ENCODE measurements around the gene PTPRN2. TPM values are rescaled to one million over a fixed set of nuclear protein-coding genes. Genes with fewer than 3 reads are reported as not detected.
"Not testable (repeated sequence)": the region's sequence is repeated elsewhere in the genome, so short reads cannot be mapped to it uniquely, and the experiment has no call there.

Gene PTPRN2
- total and polyA plus RNA-seq, 7 donors, result 0.47 to 0.82 (median 0.51) TPM

- H3K27me3 ChIP-seq (ENCODE audit: insufficient read depth in 3 of 3, low read length in 2 of 3), result peaks cover 0 to 5% (median 2%) of the 10 kb centered on the region in 3 donors
- intact Hi-C loops (cut with DNase I), result no loop called here
- TF ChIP-seq CTCF (IDR thresholded peaks at IDR 0.05), result no peak
- no peak overlapping the region for H3K27ac ChIP-seq
- H3K9me3 ChIP-seq, result no peaks in the 10 kb centered on the region
- DNase-seq (no peak), ATAC-seq (no peak)
- H3K36me3 ChIP-seq (ENCODE audit: insufficient read depth in 1 of 2, low read depth in 1 of 2), result no peaks in the 10 kb centered on the region
- H3K4me1 ChIP-seq, result no peaks in the 10 kb centered on the region
- WGBS, 3 donors, result 72 to 79% (median 73%) methylated on average over 26 of the region's 26 CpGs
- no peak overlapping the region for H3K4me3 ChIP-seq
Observed at GRCh38 chr7:157896774-157897555, 690.7 kb downstream of the PTPRN2 start.

- 83 to 91% (median 85%) methylated on average over 15 of the region's 15 CpGs for WGBS, 3 donors
- H3K36me3 ChIP-seq (ENCODE audit: insufficient read depth in 1 of 2, low read depth in 1 of 2); DNase-seq; ATAC-seq; H3K4me3 ChIP-seq; H3K27me3 ChIP-seq (ENCODE audit: insufficient read depth in 3 of 3, low read length in 2 of 3); H3K9me3 ChIP-seq; H3K27ac ChIP-seq; intact Hi-C loops (cut with DNase I); H3K4me1 ChIP-seq: not testable (repeated sequence)
Observed at GRCh38 chr7:157896376-157896675, 691.3 kb downstream of the PTPRN2 start.

- Histone ChIP-seq H3K27me3 (ENCODE audit: insufficient read depth in 3 of 3, low read length in 2 of 3) (peaks cover 0 to 5% (median 2%) of the 10 kb centered on the region in 3 donors), H3K4me1 (no peaks in the 10 kb centered on the region), H3K4me3 (no peak overlapping the region), H3K36me3 (ENCODE audit: insufficient read depth in 1 of 2, low read depth in 1 of 2) (no peaks in the 10 kb centered on the region), H3K9me3 (no peaks in the 10 kb centered on the region), H3K27ac (no peak overlapping the region)
- intact Hi-C loops (cut with DNase I), result no loop called here
- ATAC-seq (no peak), DNase-seq (no peak)
- 69 to 74% (median 71%) methylated on average over 19 of the region's 19 CpGs for WGBS, 3 donors
- no peak for TF ChIP-seq CTCF (IDR thresholded peaks at IDR 0.05)
Observed at GRCh38 chr7:157895520-157896375, 691.9 kb downstream of the PTPRN2 start.

GRCh38 chr7:157895098-157895497 is 692.5 kb downstream of the PTPRN2 start:
- H3K27me3 ChIP-seq (ENCODE audit: insufficient read depth in 3 of 3, low read length in 2 of 3); DNase-seq; H3K36me3 ChIP-seq (ENCODE audit: insufficient read depth in 1 of 2, low read depth in 1 of 2); H3K4me3 ChIP-seq; ATAC-seq; H3K4me1 ChIP-seq; H3K9me3 ChIP-seq; intact Hi-C loops (cut with DNase I); H3K27ac ChIP-seq: not testable (repeated sequence)
- 36 to 43% (median 42%) methylated on average over 12 of the region's 12 CpGs for WGBS, 3 donors

GRCh38 chr7:157893535-157894044 is 694.0 kb downstream of the PTPRN2 start:
- intact Hi-C loops (cut with DNase I), result no loop called here
- Histone ChIP-seq H3K4me1 (no peaks in the 10 kb centered on the region), H3K9me3 (no peaks in the 10 kb centered on the region), H3K36me3 (ENCODE audit: insufficient read depth in 1 of 2, low read depth in 1 of 2) (no peaks in the 10 kb centered on the region), H3K27ac (no peak overlapping the region), H3K27me3 (ENCODE audit: insufficient read depth in 3 of 3, low read length in 2 of 3) (peaks cover 0 to 7% (median 2%) of the 10 kb centered on the region in 3 donors), H3K4me3 (no peak overlapping the region)
- no peak for DNase-seq
- TF ChIP-seq CTCF (IDR thresholded peaks at IDR 0.05), result no peak
- ATAC-seq, result no peak
- 84 to 87% (median 86%) methylated on average over 15 of the region's 15 CpGs for WGBS, 3 donors

Data from psoas muscle (tissue), 8 donors.